ENCODE data around the gene MLYCD. TPM values are rescaled to one million over a fixed set of nuclear protein-coding genes. Genes with fewer than 3 reads are reported as not detected.
"Not testable (repeated sequence)": the region's sequence is repeated elsewhere in the genome, so short reads cannot be mapped to it uniquely, and the experiment has no call there.

The MLYCD gene
- polyA plus RNA-seq, 3 donors: 4.1 to 5.6 (median 4.3) TPM

GRCh38 chr16:83934684-83934977 lies 35.7 kb downstream of the MLYCD start:
- no peak overlapping the region for H3K27ac ChIP-seq (ENCODE audit: low read depth, low read length)
- 73 to 77% (median 77%) methylated on average over 12 of the region's 12 CpGs for WGBS, 3 donors

GRCh38 chr16:83935005-83935857 lies 36.3 kb downstream of the MLYCD start:
- WGBS, 3 donors: 83 to 86% (median 85%) methylated on average over 30 of the region's 30 CpGs

GRCh38 chr16:83935858-83936255 lies 36.9 kb downstream of the MLYCD start:
- no peak overlapping the region for H3K27ac ChIP-seq (ENCODE audit: low read depth, low read length)
- 85 to 89% (median 87%) methylated on average over 9 to 10 of the region's 10 CpGs for WGBS, 3 donors

More at GRCh38 chr16:83935005-83935857, 36.3 kb downstream of the MLYCD start:
- H3K27ac ChIP-seq (ENCODE audit: low read depth, low read length): no peak overlapping the region

- 91 to 93% (median 92%) methylated on average over 19 of the region's 19 CpGs for WGBS, 3 donors
- H3K27ac ChIP-seq (ENCODE audit: low read depth, low read length): no peak overlapping the region
These were observed 37.8 kb downstream of the MLYCD start for GRCh38 chr16:83936581-83937165.

- WGBS, 3 donors: 86 to 96% (median 87%) methylated on average over 2 of the region's 2 CpGs
- H3K27ac ChIP-seq (ENCODE audit: low read depth, low read length): no peak overlapping the region
These were observed 38.4 kb downstream of the MLYCD start for GRCh38 chr16:83937267-83937666.

GRCh38 chr16:83937922-83938885 lies 39.3 kb downstream of the MLYCD start:
- no peak overlapping the region for H3K27ac ChIP-seq (ENCODE audit: low read depth, low read length)
- WGBS, 3 donors: 90 to 96% (median 92%) methylated on average over 18 of the region's 18 CpGs

GRCh38 chr16:83939266-83939855 lies 40.4 kb downstream of the MLYCD start:
- H3K27ac ChIP-seq (ENCODE audit: low read depth, low read length): no peak overlapping the region
- WGBS, 3 donors: 63 to 74% (median 65%) methylated on average over 12 of the region's 12 CpGs

- WGBS, 3 donors: 71 to 77% (median 76%) methylated on average over 9 to 12 of the region's 12 CpGs
These were observed 41.2 kb downstream of the MLYCD start for GRCh38 chr16:83940119-83940518.

GRCh38 chr16:83940630-83941378 lies 41.9 kb downstream of the MLYCD start:
- H3K27ac ChIP-seq (ENCODE audit: low read depth, low read length): no peak overlapping the region
- 77 to 90% (median 86%) methylated on average over 28 of the region's 28 CpGs for WGBS, 3 donors

More at GRCh38 chr16:83940119-83940518, 41.2 kb downstream of the MLYCD start:
- H3K27ac ChIP-seq (ENCODE audit: low read depth, low read length): no peak overlapping the region

- H3K27ac ChIP-seq (ENCODE audit: low read depth, low read length): not testable (repeated sequence)
- 94 to 98% (median 96%) methylated on average over 9 of the region's 9 CpGs for WGBS, 3 donors
These were observed 42.6 kb downstream of the MLYCD start for GRCh38 chr16:83941546-83941945.

GRCh38 chr16:83942074-83942473 lies 43.2 kb downstream of the MLYCD start:
- H3K27ac ChIP-seq (ENCODE audit: low read depth, low read length): no peak overlapping the region
- WGBS, 3 donors: 88 to 97% (median 91%) methylated on average over 14 of the region's 14 CpGs

GRCh38 chr16:83942815-83943515 lies 44.0 kb downstream of the MLYCD start:
- WGBS, 3 donors: 53 to 78% (median 75%) methylated on average over 11 of the region's 11 CpGs

GRCh38 chr16:83943516-83944050 lies 44.7 kb downstream of the MLYCD start:
- H3K27ac ChIP-seq (ENCODE audit: low read depth, low read length): no peak overlapping the region

More at GRCh38 chr16:83942815-83943515, 44.0 kb downstream of the MLYCD start:
- no peak overlapping the region for H3K27ac ChIP-seq (ENCODE audit: low read depth, low read length)

GRCh38 chr16:83945587-83945986 lies 46.7 kb downstream of the MLYCD start:
- 89 to 94% (median 91%) methylated on average over 10 of the region's 10 CpGs for WGBS, 3 donors
- no peak overlapping the region for H3K27ac ChIP-seq (ENCODE audit: low read depth, low read length)

More at GRCh38 chr16:83943516-83944050, 44.7 kb downstream of the MLYCD start:
- 89 to 91% (median 89%) methylated on average over 10 of the region's 10 CpGs for WGBS, 3 donors

- H3K27ac ChIP-seq (ENCODE audit: low read depth, low read length): no peak overlapping the region
These were observed 47.4 kb downstream of the MLYCD start for GRCh38 chr16:83946154-83946780.

GRCh38 chr16:83946781-83947566 lies 48.1 kb downstream of the MLYCD start:
- H3K27ac ChIP-seq (ENCODE audit: low read depth, low read length): no peak overlapping the region
- 62 to 91% (median 84%) methylated on average over 21 of the region's 21 CpGs for WGBS, 3 donors

More at GRCh38 chr16:83946154-83946780, 47.4 kb downstream of the MLYCD start:
- 82 to 85% (median 82%) methylated on average over 19 to 24 of the region's 24 CpGs for WGBS, 3 donors

All from adipose tissue (tissue), 3 donors.